GM19455 (cell line): ENCODE data around the gene MTHFD1L.

Experiments used
- ATAC-seq: cut with Tn5 transposase; IDR thresholded peaks from one replicate; pipeline ENCODE4 v1.9.1; 2021; ENCODE audit not compliant: unreplicated experiment

The MTHFD1L gene

GRCh38 chr6:151147118-151147832 is 281.8 kb downstream of the MTHFD1L start:
- no peak for ATAC-seq

GRCh38 chr6:151148111-151148510 is 282.6 kb downstream of the MTHFD1L start:
- no peak for ATAC-seq

GRCh38 chr6:151149793-151150192 is 284.3 kb downstream of the MTHFD1L start:
- no peak for ATAC-seq
